Adipocyte (in vitro differentiated cells): ENCODE measurements around the gene HOXA9.

Experiments used
- DNase-seq: peaks from one replicate; pipeline ENCODE4 v3.0.0-alpha.2; 2015; ENCODE audit warnings: low read depth
- H3K27me3 ChIP-seq: replicated peaks from 2 replicates; pipeline ENCODE4 v1.7.0; 2013; ENCODE audit warnings: mild to moderate bottlenecking, low read length, moderate library complexity; ENCODE audit not compliant: control insufficient read depth, insufficient read depth
- H3K36me3 ChIP-seq: 2 replicates; pipeline ENCODE4 v1.7.0; 2013; ENCODE audit warnings: low read length, mild to moderate bottlenecking, moderate library complexity; ENCODE audit not compliant: control insufficient read depth, insufficient read depth, severe bottlenecking
- H3K4me1 ChIP-seq: 2 replicates; pipeline ENCODE4 v1.7.0; 2013; ENCODE audit warnings: mild to moderate bottlenecking, low read length, moderate library complexity; ENCODE audit not compliant: control insufficient read depth, insufficient read depth
- H3K4me3 ChIP-seq: 2 replicates; pipeline ENCODE4 v1.7.0; 2013; ENCODE audit warnings: mild to moderate bottlenecking, low read length, moderate library complexity
- H3K9ac ChIP-seq: 2 replicates; pipeline ENCODE4 v1.7.0; 2013; ENCODE audit warnings: mild to moderate bottlenecking, low read length, moderate library complexity
- H3K9me3 ChIP-seq: 2 replicates; pipeline ENCODE4 v1.7.0; 2013; ENCODE audit warnings: mild to moderate bottlenecking, low read length, moderate library complexity; ENCODE audit not compliant: control insufficient read depth

Gene HOXA9

DNA sequence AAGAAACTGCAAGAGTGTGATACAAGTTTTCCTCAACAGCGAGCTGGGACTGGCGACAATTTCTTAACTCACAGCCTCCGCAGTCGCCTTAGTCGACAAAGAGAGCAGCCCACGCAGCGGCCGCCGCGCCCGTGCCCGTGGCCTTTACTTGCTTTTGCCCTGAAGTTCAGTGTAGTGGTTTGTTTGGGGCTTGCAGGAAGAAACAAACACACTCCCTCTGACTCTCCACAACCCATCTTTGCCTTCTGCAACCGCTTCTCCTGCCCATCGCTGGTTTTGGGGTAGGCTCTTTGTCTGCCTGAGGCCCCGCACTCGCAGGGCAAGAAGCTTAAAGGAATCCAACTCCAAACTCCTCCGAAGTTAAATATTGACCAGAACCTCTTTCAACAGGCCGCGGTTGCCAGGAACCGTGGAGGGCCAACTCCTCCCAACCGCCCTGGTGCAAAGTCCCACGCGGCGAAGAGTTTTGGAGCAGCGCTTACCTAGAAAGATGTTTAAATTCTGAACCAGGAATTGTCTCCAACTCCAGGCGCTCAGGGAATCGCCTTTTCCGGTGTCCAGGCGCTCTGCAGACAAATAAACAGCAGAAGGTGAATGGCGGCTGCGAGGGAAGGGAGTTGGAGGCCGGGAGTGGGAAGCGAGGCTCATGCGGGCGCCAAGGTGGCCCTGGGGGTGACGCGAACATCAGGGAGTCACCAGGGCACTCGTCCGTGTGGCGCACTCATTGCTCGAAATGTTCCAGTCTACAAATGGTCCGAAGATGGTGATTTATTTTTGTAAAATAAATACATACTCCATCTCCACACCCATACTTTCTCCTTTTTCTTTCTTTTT, 43.0 kb downstream of the HOXA9 start:
- H3K36me3 ChIP-seq: peaks cover 24% of the 10 kb centered on the region
- H3K4me1 ChIP-seq: peaks cover 29% of the 10 kb centered on the region
- no peaks in the 10 kb centered on the region for H3K27me3 ChIP-seq
- no peak for DNase-seq
- no peak overlapping the region for H3K4me3 ChIP-seq
- H3K9me3 ChIP-seq: no peaks in the 10 kb centered on the region
- H3K9ac ChIP-seq: peak overlapping the region; percentile 23

GRCh38 chr7:27121684-27122076, 43.7 kb downstream of the HOXA9 start:
- Histone ChIP-seq H3K4me1 (peaks cover 32% of the 10 kb centered on the region), H3K36me3 (peaks cover 25% of the 10 kb centered on the region), H3K27me3 (no peaks in the 10 kb centered on the region), H3K9me3 (no peaks in the 10 kb centered on the region), H3K9ac (peak overlapping the region; percentile 23), H3K4me3 (no peak overlapping the region)
- DNase-seq: no peak

DNA sequence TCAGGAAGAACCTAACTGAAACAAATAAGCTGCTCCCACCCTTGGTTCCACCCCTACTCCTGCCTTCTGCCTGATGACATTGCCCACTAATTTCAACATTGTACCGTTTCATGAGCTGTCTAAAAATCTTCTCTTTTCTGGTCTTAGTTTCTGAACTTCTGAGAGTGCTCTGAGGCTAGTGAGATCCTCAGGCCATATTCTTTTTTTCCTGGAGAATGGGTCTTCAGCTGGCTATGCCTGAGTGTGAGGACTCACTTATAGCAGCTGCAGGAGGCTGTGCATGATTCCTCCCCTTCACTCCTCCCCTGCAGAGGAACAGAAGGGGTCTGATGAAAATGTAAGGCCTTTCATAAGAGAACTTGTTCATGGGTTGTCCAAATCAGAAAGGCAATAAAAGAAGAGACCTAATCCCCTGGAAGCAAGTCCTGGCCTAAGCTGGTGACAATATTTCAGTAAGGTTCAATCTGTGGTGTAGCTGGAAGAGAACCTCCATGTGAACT, 45.9 kb downstream of the HOXA9 start:
- Histone ChIP-seq H3K27me3 (no peaks in the 10 kb centered on the region), H3K36me3 (peaks cover 19% of the 10 kb centered on the region), H3K9me3 (no peaks in the 10 kb centered on the region), H3K9ac (no peak overlapping the region), H3K4me3 (no peak overlapping the region), H3K4me1 (peaks cover 41% of the 10 kb centered on the region)
- DNase-seq: no peak

- Histone ChIP-seq H3K4me3 (no peak overlapping the region), H3K36me3 (peaks cover 19% of the 10 kb centered on the region), H3K4me1 (peaks cover 45% of the 10 kb centered on the region), H3K9me3 (no peaks in the 10 kb centered on the region), H3K9ac (no peak overlapping the region), H3K27me3 (no peaks in the 10 kb centered on the region)
- no peak for DNase-seq
Measured at GRCh38 chr7:27118580-27118979, 46.8 kb downstream of the HOXA9 start.

DNA sequence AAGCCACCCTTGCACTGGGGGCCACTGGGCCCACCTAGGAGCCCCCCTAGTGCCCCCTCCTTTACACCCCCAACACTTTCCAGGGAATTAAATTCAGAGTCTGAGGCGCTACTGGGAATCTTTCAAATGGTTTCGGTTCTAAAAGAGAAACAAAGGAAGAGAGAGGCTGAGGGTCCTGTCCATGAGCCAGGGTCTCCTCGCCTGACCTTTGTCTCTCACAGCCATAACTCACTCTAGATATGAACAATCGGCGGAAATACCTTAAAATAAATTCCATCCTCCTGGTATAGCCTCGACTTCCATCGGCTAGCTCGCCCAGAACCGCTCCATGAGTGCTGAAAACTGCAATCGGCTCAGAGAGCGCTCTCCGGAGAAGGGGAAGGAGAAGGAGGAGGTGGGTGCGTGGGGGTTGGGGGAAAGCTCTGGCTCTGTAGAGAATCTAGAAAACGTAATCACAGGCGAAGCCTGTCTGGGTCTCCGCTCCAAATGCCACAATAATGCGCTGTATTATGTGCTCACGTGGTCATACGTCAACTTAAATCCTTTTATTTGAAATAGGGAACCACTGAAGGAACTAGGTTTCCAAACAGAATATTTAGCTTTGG, 47.3 kb downstream of the HOXA9 start:
- Histone ChIP-seq H3K9ac (peak overlapping the region; percentile 41), H3K36me3 (peaks cover 19% of the 10 kb centered on the region), H3K9me3 (no peaks in the 10 kb centered on the region), H3K4me1 (peaks cover 49% of the 10 kb centered on the region), H3K27me3 (no peaks in the 10 kb centered on the region), H3K4me3 (peak overlapping the region; percentile 65)
- no peak for DNase-seq

- Histone ChIP-seq H3K9me3 (no peaks in the 10 kb centered on the region), H3K4me1 (peaks cover 57% of the 10 kb centered on the region), H3K27me3 (no peaks in the 10 kb centered on the region), H3K36me3 (peaks cover 16% of the 10 kb centered on the region), H3K9ac (peak overlapping the region; percentile 77), H3K4me3 (peak overlapping the region; percentile 67)
- no peak for DNase-seq
Measured at GRCh38 chr7:27116962-27117886, 48.1 kb downstream of the HOXA9 start.

DNA sequence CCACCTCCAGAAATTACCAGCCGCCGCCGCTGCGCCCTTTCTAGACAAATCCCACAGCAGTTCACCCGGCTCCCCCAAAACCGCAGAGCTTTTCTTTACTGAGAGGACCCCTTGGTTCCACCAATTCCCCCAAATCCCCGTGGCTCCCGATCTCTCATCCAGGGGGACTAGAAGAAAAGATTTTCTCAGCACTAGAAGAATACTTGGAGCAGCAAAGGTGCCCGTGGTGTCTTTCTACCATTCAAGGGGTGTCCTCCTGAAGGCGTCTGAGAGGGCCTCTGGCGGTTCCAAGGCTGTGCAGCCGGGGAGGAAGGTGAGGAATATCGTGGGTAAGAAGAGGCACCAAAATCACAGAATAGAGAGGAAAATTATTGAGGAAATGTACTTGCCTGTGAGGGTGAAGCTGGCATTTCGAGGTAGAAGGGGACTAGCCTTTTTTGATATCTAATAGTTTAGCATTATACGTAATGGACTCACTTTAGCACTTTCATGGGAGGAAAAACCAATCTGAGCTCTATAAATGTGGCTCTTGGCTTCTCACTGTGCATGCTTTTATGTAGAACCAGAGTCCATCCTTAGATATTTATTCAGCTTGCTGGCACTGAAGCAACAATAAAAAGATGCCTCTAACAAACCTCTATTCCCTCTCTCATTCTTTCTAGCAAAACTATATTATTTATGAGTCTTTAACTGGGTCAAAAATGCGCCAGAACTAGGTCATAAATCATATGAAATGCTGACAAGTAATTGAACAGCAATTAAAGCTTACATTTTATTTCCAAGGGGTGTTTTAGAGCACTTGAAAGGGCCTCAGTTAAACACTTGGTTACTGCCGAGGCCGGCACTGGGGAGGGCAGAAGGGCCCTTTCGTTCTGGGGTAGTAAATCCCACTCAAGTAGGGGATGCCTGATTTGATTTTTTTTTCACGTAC, 49.0 kb downstream of the HOXA9 start:
- H3K4me3 ChIP-seq: peak overlapping the region; percentile 67
- no peaks in the 10 kb centered on the region for H3K27me3 ChIP-seq
- DNase-seq: no peak

GRCh38 chr7:27115221-27116026, 49.9 kb downstream of the HOXA9 start:
- no peak for DNase-seq
- Histone ChIP-seq H3K4me1 (peaks cover 64% of the 10 kb centered on the region), H3K9me3 (no peaks in the 10 kb centered on the region), H3K4me3 (peak overlapping the region; percentile 67), H3K9ac (peak overlapping the region; percentile 77), H3K27me3 (no peaks in the 10 kb centered on the region), H3K36me3 (peaks cover 9% of the 10 kb centered on the region)

More for the DNA sequence above, 49.0 kb downstream of the HOXA9 start:
- Histone ChIP-seq H3K36me3 (peaks cover 9% of the 10 kb centered on the region), H3K9me3 (no peaks in the 10 kb centered on the region), H3K9ac (peak overlapping the region; percentile 77), H3K4me1 (peaks cover 65% of the 10 kb centered on the region)

- DNase-seq: no peak
- Histone ChIP-seq H3K4me3 (peak overlapping the region; percentile 67), H3K9me3 (no peaks in the 10 kb centered on the region), H3K9ac (no peak overlapping the region), H3K27me3 (no peaks in the 10 kb centered on the region), H3K36me3 (peaks cover 9% of the 10 kb centered on the region), H3K4me1 (peaks cover 64% of the 10 kb centered on the region)
Measured at GRCh38 chr7:27114881-27115220, 50.5 kb downstream of the HOXA9 start.
